SK-N-MC (cell line): ENCODE measurements around the gene ZNRF3.
"Not testable (repeated sequence)": the region's sequence is repeated elsewhere in the genome, so short reads cannot be mapped to it uniquely, and the experiment has no call there.

Source experiments
- DNase-seq: peaks from one replicate; pipeline ENCODE4 v3.0.0-alpha.2; 2011; ENCODE audit warnings: low read depth, low spot score
- H3K27ac ChIP-seq: fragments of 200-600 bp; sonication (generic); 2 replicates; pipeline ENCODE4 v1.5.1; 2016; ENCODE audit warnings: mixed run types
- H3K36me3 ChIP-seq: fragments of 200-600 bp; sonication (generic); 2 replicates; pipeline ENCODE4 v1.6.1; 2017; ENCODE audit warnings: antibody characterized with exemption, low read length, mixed read lengths; ENCODE audit not compliant: insufficient read depth
- H3K4me3 ChIP-seq: fragments of 200-600 bp; sonication (generic); 2 replicates; pipeline ENCODE4 v1.5.1; 2016
- H3K9ac ChIP-seq: fragments of 200-600 bp; sonication (generic); 2 replicates; pipeline ENCODE4 v1.8.0; 2017; ENCODE audit warnings: mixed run types, mixed read lengths; ENCODE audit not compliant: insufficient read length
- H3K9me3 ChIP-seq: fragments of 200-600 bp; sonication (generic); 2 replicates; pipeline ENCODE4 v1.6.1; 2017; ENCODE audit warnings: low read depth, mild to moderate bottlenecking, antibody characterized with exemption, low read length, moderate library complexity, mixed read lengths
- EZH2 ChIP-seq: fragments of 200-600 bp; sonication (generic); IDR thresholded peaks from one replicate; pipeline ENCODE4 v1.6.1; 2017; ENCODE audit warnings: antibody characterized with exemption
- FOXP2 ChIP-seq: optimal IDR thresholded peaks from 2 replicates; pipeline ENCODE3; 2011; ENCODE audit warnings: mild to moderate bottlenecking, moderate library complexity; ENCODE audit not compliant: insufficient read depth; ENCODE audit errors: extremely low read length, control extremely low read depth
- POLR2AphosphoS5 ChIP-seq: IDR thresholded peaks from 2 replicates; pipeline ENCODE4 v1.6.1; 2012; ENCODE audit warnings: mild to moderate bottlenecking, low read depth, low read length, borderline replicate concordance

ZNRF3 gene

DNA sequence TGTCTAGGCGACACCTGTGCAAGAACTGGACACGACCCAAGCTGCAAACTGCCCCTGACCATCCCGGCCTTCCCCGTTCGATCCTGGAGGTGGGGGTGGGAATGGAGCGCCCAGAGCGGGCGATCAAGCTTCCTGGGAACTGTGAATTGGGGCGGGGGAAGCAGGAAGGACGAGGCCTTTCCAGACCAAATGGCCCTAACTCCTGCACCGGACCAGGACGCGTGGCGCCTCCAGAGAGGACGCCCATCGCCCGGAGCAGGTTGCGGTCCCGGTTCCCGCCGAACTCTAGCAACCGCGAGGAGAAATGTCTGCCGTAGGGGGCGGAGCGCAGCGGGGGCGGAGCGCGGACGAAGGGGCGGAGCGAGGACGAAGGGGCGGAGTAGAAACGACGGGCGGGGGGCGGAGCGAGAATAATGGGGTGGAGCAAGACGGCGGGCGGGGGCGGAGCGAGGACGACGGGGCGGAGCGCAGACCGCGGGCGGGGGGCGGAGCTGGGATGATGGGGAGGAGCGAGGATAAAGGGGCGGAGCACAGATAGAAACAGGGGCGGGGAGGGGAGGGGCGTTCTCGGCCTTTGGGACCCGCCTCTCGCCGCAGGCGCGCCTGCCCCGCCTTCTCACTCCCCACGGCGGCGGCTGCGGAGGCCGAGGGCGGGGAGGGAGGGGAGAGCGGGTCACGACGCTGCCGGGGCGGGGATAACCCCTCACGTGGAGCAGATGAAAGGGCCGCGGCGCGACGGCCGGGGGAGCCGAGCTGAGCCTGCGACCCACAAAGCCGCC is at the start of gene ZNRF3:
Gene ZNRF3 (plus strand): TSS at position 695 of the 779 bp plus-strand sequence. CDS start 195 bp downstream, outside the sequence.
- H3K36me3 ChIP-seq, result no peaks in the 10 kb centered on the region
- TF ChIP-seq POLR2AphosphoS5 (peak; percentile 92), FOXP2 (no peak)
- peak; percentile 77 for DNase-seq
- 0 out of 2 replicates have a peak within 1 kb of the TSS, but pooled peaks have one; percentile 4 for H3K27ac ChIP-seq
- H3K9ac ChIP-seq, result peak within 1 kb of the TSS; percentile 76
- no peaks in the 10 kb centered on the region for H3K9me3 ChIP-seq
- peak within 1 kb of the TSS; percentile 93 for H3K4me3 ChIP-seq

DNA sequence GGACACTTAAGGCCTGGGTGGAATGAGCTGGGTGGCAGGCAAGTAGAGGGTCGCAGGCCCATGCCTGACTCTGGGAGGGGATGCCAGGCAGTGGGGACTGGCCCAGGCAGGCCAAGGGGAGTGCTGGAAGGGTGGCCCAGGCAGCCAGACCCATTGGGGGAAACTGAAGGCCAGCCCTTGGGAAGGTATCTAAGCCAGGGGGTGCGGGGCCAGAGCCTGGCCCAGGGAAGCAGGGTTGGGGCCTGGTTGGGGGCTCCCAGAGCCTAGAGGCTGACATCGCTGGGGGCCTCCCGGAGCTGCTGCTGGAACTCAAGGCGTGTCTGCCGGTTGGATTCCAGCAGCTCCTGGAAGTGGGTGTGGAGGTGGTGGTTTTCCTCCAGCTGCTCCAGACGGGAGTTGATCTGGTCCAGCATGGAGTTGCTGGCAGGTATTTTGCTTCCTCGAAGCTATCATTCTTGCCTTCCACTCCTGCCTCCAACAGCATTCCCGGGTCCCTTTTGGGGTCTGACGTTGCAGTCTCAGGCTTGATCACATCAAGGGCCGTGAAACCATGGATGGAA is 47.7 kb upstream of the ZNRF3 start:
- Histone ChIP-seq H3K27ac (no peak overlapping the region), H3K36me3 (no peaks in the 10 kb centered on the region), H3K4me3 (no peak overlapping the region), H3K9ac (no peak overlapping the region), H3K9me3 (no peaks in the 10 kb centered on the region)
- no peak for DNase-seq
- no peak for TF ChIP-seq POLR2AphosphoS5
- no peak for TF ChIP-seq FOXP2
- no peak for TF ChIP-seq EZH2

DNA sequence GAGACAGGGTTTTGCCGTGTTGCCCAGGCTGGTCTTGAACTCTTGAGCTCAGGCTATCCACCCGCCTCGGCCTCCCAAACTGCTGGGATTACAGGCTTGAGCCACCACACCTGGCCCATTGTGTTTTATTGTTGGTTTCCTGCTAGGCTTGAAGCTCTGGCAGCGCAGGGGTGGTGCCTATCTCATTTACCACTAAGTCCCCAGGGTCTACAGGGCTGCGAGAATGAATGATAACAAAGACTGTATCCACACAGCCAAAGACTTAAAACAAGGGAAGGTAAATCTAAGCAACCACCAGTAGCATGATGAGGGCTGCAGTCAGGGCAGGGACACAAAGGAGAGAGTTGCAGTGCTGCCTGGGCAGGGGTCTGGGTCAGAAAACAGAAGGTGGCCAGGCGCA is 45.7 kb upstream of the ZNRF3 start:
- H3K9ac ChIP-seq, result no peak overlapping the region
- TF ChIP-seq EZH2 (no peak), POLR2AphosphoS5 (no peak), FOXP2 (no peak)
- no peaks in the 10 kb centered on the region for H3K36me3 ChIP-seq
- H3K9me3 ChIP-seq, result no peaks in the 10 kb centered on the region
- no peak overlapping the region for H3K27ac ChIP-seq
- no peak overlapping the region for H3K4me3 ChIP-seq
- no peak for DNase-seq

DNA sequence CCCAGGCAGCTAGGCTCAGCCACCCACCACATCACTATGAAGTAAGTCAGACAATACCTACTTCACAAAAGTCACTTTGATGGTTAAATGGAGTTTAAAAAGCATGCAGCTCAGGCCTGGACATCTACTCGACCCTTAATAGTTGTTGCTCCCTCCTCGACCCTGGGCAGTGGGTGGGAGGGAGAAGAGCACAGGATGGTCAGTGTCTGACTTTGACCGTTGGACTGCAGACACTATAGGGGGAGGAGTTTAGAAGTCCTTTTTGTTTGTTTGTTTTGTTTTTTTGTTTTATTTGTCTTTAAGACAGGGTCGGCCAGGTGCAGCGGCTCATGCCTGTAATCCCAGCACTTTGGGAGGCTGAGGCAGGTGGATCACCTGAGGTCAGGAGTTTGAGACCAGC is 44.4 kb upstream of the ZNRF3 start:
- Histone ChIP-seq H3K9ac (no peak overlapping the region), H3K36me3 (no peaks in the 10 kb centered on the region), H3K27ac (no peak overlapping the region), H3K4me3 (no peak overlapping the region), H3K9me3 (no peaks in the 10 kb centered on the region)
- DNase-seq, result no peak
- no peak for TF ChIP-seq POLR2AphosphoS5
- no peak for TF ChIP-seq FOXP2
- no peak for TF ChIP-seq EZH2

DNA sequence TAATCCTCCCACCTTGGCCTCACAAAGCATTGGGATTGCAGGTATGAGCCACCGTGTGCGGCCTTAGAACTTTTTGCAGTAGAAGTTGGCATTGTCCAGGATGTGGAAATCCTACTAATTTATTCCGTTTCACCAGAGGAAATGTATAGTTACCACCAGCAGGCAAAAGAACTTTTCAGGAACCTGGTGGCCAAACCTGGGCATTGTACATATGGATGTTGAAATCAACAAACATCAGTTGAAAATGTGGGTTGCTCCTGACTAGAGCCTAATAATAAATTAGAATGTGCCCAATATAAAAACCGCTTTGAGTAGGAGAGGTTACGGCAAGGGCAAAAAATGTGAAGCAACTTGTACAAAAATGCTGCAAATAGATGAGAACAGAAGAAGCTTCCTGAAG is 42.3 kb upstream of the ZNRF3 start:
- no peak for DNase-seq
- H3K4me3 ChIP-seq, result no peak overlapping the region

DNA sequence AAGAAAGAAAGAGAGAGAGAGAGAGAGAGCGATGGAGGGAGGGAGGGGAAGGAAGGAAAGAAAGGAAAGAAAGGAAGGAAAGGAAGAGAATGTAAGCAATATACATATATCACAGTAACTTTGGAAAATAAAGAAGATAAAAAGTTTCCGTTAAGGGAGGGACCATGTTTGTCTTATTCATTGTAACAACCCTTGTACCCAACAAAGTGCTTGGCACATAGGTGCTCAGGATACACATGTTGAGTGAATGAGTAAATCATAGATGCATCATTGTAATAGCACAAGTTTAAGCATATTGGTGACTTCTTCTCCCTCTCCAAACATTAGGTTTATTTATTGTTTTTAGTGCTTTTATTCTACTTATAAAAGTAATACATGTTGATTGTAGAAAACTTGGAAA is 39.7 kb upstream of the ZNRF3 start:
- Histone ChIP-seq H3K36me3 (no peaks in the 10 kb centered on the region), H3K4me3 (no peak overlapping the region), H3K9ac (no peak overlapping the region), H3K9me3 (no peaks in the 10 kb centered on the region), H3K27ac (no peak overlapping the region)
- TF ChIP-seq POLR2AphosphoS5 (no peak), EZH2 (no peak), FOXP2 (no peak)
- DNase-seq, result no peak

More for the DNA sequence above, 42.3 kb upstream of the ZNRF3 start:
- TF ChIP-seq EZH2 (no peak), POLR2AphosphoS5 (no peak), FOXP2 (no peak)
- Histone ChIP-seq H3K9ac (no peak overlapping the region), H3K27ac (no peak overlapping the region), H3K9me3 (no peaks in the 10 kb centered on the region), H3K36me3 (no peaks in the 10 kb centered on the region)

DNA sequence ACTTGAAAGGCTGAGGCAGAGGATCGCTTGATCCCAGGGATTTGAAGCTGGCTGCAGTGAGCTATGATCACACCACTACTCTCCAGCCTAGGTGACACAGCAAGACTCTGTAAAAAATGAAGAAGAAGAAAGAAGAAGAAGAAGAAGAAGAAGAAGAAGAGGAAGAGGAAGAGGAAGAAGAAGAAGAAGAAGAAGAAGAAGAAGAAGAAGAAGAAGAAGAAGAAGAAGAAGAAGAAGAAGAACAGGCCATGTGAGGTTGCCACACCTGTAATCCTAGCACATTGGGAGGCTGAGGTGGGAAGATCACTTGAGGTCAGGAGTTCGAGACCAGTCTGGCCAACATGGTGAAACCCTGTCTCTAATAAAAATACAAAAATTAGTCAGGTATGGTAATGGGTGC is 39.1 kb upstream of the ZNRF3 start:
- not testable (repeated sequence) for H3K9me3 ChIP-seq, H3K36me3 ChIP-seq, H3K9ac ChIP-seq, H3K27ac ChIP-seq, DNase-seq, H3K4me3 ChIP-seq

DNA sequence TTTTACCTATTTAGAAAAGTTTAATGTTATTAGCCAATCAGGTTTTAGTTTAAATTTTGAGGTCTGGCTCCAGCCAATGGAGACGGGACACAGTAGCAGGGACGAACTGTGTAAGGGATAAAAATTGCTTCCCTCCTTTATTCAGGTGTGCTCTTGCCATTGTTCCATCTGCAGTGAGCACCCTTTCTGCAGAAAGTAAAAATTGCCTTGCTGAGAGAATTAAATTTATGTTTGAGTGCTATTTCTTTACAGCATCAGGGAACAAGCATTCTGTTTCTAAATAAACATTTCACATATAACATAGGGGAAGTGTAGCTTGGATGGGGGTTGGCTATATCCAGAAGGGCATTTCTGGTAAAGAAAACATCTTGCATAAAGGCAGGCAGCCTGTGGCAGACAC is 36.4 kb upstream of the ZNRF3 start:
- Histone ChIP-seq H3K9ac (no peak overlapping the region), H3K36me3 (no peaks in the 10 kb centered on the region), H3K27ac (no peak overlapping the region), H3K9me3 (no peaks in the 10 kb centered on the region), H3K4me3 (no peak overlapping the region)
- DNase-seq, result no peak
- TF ChIP-seq FOXP2, result no peak
- TF ChIP-seq EZH2, result no peak
- no peak for TF ChIP-seq POLR2AphosphoS5
